CD4-positive, alpha-beta T cell treated with Interleukin-17A for 1 hour (primary cell): ENCODE data around the gene SCFD2.
A peak's percentile ranks its signal among the peaks of the same experiment; 100 is the strongest.
"Not testable (repeated sequence)": the region's sequence is repeated elsewhere in the genome, so short reads cannot be mapped to it uniquely, and the experiment has no call there.

Experiments
- DNase-seq: peaks from one replicate; pipeline ENCODE4 v3.0.0-alpha.2; 2020

The SCFD2 gene

DNA sequence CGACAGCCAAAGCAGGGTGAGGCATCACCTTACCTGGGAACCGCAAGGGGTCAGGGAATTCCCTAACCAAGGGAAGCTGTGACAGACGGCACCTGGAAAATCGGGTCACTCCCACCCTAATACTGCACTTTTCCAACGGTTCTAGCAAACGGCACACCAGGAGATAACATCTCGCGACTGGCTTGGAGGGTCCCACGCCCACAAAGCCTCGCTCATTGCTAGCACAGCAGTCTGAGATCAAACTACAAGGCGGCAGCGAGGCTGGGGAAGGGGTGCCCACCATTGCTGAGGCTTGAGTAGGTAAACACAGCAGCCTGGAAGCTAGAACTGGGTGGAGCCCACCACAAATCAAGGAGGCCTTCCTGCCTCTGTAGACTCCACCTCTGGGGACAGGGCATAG lies 25.7 kb downstream of the SCFD2 start:
- DNase-seq, result not testable (repeated sequence)

DNA sequence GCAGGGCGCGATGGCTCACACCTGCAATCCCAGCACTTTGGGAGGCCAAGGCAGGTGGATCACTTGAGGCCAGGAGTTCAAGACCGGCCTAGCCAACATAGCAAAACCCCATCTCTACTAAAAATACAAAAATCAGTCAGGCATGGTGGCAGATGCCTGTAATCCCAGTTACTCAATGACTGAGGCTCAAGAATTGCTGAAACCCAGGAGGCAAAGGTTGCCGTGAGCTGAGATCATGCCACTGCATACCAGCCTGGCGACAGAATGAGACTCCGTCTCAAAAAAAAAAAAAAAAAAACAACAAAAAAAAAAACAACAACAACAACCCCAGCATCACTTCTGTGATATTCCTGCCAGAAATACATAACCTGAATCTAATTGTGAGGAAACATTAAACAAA lies 30.9 kb downstream of the SCFD2 start:
- DNase-seq, result not testable (repeated sequence)

DNA sequence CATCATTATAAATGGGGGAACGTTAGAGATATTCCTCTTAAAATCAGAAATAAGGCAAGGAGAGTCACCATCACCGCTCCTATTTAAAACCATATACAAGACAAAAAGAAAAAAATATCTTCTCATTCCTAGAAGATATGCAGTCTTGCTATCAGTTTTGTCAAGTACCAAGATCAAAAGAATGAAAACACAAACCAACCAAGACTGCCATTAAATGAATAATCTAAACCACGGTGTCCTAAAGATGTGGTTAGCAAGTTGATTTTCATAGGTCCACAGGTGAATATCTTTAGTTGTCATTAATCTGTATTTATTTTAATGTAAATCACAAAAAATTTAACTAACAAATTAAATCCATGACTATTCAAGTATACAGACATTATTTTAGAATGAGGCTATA lies 39.3 kb downstream of the SCFD2 start:
- no peak for DNase-seq

GRCh38 chr4:53322696-53323095 lies 43.2 kb downstream of the SCFD2 start:
- no peak for DNase-seq

DNA sequence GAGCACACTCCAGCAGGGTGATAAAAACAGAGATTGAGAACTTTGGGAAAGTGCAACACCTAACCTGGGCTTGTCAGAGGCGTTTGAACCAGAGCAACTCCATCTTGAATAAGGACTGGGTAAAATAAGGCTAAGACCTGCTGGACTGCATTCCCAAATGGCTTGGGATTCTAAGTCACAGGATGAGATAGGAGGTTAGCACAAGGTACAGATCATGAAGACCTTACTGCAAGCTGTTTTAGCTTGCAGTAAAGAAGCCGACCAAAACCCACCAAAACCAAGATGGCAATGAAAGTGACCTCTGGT lies 43.9 kb downstream of the SCFD2 start:
- no peak for DNase-seq

DNA sequence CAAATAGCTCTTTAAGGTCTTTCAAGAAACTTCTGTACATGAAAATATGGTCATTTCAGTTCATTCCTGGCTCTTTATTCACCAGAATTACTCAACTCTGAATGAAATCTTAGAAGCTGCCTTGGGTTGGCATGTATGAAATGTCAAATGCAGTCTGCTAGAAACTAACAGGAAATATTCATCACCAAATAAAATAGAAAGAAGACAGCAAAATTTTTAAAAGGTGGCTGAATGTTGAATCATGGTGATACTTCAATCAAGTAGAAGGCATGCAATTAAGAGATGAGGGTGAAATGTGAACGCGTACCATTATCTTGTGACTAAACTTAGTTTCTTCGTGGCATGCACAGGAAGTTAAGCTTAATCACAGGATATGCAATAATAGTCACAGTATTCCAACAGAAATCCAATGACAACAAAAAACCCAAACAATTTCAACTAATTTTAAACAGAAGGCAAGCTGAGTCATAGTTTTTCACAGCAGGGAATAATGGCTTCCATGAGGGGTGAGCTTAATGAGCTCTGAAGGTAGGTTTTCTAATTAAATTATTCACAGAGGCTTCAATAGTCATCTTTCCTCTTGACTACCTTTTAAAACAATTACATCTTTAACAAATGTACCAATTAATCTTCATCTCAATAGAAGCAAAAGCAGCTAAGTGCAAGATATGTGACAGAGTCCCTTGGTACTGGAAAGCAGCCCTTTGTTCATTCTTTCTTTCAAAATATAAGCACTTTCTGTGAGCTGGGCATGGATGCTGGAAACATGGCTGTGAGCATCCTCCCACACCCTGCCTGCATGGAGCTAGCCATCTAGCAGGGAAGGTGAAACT lies 44.5 kb downstream of the SCFD2 start:
- no peak for DNase-seq

DNA sequence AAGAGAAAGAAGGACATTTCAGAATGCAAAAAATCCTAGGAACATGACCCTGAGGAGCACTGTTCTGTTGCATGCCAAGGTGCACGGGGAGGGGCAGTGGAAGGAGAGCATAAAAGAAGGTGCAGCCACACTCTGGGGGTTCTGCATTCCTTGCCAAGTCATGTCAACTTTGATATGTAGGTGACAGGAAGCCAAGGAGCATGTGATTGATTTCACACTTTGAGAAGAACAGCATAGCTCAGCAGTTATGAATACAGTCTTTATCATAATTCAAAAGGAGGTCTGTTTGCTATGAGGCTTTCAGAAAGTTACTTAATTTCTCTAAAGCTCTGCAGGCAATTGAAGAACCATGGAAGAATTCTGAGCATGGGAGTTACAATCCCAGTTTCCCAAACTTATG lies 50.6 kb downstream of the SCFD2 start:
- no peak for DNase-seq

- DNase-seq, result no peak
Measured at GRCh38 chr4:53314252-53314651, 51.6 kb downstream of the SCFD2 start.

- DNase-seq, result no peak
Measured at GRCh38 chr4:53313510-53313909, 52.4 kb downstream of the SCFD2 start.

DNA sequence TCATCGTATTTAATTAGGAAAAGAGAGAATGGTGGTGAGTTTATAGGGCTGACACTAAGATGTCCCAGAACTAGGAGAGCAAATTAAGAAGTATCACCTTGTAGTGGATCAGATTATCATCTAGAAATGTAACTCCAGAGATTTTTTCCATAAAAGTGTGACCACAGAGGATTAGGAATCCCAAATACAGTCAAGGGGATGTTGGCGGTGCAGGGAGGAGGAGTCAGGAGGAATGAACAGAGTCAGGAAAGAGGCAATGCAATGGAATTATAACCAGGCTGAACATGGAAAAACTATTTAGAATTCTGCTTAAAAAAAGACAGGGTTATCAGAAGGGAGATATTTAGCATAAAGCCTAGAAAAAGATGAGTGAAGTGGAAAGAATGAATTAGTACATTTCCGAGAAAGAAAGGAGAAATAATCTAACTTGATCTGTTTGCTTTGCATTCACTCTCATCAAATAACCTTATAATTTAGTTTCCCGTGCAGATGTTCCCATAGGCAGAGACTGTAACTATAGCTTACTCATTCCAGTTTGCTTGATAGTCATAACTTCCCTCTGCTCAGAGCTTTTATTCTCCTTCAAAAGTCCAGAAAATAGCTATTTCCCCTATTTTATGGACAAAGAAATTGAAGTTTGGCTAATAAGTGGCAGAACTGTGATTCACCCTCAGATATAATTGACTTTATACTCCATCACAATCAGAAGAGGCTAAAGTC lies 56.4 kb downstream of the SCFD2 start:
- no peak for DNase-seq

GRCh38 chr4:53307819-53308780 lies 57.8 kb downstream of the SCFD2 start:
- peak; percentile 0 for DNase-seq

DNA sequence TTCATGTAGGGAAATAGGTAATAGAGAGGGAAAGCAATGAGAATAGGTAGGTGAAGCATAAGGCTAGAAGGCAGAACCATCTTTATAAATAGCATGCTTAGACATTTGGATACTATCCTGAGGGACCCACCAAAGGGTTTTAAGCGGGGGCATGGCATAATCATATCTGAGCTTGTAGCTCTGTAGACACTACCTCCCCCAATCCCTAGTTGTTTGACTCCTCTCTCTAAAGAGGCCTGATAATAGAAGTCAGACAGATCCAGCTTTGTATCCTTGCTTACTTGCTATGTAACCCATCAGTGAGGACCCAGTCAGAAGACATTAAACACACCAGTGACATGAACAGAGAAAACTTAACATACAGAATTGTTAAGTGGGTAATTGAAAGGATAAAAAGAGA lies 58.7 kb downstream of the SCFD2 start:
- no peak for DNase-seq

DNA sequence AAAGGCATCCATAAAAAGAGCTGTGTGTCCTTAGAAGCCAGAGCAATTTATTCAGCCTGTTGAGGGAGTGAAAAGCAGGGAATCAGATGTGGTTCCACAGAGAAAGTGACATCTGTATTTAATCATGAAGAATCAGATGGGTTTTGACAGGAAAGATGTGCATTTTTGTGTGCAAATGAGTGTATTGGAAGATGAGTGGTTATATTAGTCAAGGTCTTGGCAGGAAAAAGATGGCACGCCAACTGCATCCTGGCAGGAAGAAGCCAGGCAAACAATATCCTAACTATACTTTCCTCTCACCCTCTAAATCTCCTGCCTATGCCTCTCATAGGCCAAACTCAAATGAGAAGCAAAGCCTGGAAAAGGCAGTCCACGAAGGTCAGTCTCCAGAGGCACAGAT lies 59.1 kb downstream of the SCFD2 start:
- no peak for DNase-seq

DNA sequence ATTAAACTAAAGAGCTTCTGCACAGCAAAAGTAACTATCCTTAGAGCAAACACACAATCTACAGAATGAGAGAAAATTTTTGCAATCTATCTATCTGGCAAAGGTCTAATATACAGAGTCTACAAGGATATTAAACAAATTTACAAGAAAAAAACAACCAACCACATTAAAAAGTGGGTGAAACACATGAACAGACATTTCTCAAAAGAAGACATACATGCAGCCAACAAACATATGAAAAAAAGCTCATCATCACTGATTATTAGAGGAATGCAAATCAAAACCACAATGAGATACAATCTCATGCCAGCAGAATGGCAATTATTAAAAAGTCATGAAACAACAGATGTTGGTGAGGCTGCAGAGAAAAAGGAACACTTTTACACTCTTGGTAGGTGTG lies 73.7 kb downstream of the SCFD2 start:
- DNase-seq, result not testable (repeated sequence)

- DNase-seq, result no peak
Measured at GRCh38 chr4:53281438-53281837, 84.4 kb downstream of the SCFD2 start.

- DNase-seq, result no peak
Measured at GRCh38 chr4:53280846-53281245, 85.0 kb downstream of the SCFD2 start.

DNA sequence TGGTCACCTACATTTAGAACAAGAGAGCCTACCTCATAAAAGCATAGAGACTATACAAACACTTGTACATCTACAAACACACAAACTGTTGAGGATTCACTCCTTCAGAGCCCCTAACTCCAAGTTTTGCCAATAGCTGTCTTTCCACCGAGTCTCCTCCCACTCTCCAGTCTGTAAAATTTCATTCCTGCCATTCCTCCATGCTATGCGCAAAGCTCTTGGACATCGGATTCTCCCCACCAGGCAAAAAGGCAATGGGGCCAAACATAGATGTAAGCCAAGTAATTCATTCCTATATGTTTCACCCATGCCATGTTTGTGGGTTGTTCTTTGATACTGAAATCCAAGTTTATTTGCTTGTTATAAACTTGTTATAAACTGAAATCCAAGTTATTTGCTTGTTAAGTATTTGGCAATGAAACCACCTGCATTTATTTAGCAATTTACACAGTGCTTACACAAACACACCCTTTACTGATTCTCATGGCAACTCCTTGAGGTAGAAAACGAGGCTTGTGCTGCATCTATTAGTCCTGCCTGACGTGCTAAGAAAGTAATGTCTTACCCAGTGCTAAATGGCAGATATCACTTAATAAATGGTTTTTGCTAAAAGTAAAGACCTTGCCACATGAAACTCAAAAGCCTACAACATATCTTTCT lies 91.1 kb downstream of the SCFD2 start:
- DNase-seq, result no peak

GRCh38 chr4:53273726-53274125 lies 92.1 kb downstream of the SCFD2 start:
- no peak for DNase-seq

DNA sequence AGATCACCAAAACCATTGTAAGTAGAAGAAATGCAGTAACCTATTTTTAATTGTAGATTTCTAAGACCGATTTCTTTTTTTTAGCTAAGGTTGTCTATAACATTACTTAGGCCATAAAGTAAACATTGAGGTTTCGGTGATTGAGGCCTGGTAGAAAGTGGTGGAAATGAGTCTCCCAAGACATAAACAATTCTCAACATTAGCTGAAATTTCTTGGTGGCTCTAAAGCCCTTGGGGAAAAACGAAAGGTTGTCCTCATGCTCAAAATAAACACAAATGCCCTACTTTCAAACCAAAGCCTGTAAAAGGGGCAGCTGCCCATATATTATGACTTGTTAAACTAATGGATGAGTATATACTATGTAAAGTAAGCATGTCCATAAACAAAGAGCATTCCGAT lies 98.8 kb downstream of the SCFD2 start:
- no peak for DNase-seq

GRCh38 chr4:53255986-53256385 lies 109.9 kb downstream of the SCFD2 start:
- DNase-seq, result not testable (repeated sequence)

DNA sequence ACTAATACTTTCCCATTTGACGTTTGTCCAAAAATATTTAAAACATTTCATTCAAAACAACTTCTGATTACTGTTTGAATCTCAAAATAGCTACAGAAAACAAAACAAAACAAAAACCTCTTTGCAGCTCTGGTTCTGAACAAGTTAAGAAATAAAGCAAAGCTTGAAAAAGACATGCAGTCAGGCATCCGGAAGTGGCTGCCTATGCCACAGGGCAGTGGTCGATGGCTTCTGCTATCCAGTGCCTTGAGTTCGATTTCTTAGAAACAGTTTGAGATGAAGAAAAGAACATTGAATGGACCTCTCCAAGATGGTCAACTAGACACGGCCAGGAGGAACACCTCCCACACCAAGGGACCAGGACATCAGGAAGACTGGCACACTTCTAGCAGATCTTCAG lies 125.3 kb downstream of the SCFD2 start:
- DNase-seq, result no peak

DNA sequence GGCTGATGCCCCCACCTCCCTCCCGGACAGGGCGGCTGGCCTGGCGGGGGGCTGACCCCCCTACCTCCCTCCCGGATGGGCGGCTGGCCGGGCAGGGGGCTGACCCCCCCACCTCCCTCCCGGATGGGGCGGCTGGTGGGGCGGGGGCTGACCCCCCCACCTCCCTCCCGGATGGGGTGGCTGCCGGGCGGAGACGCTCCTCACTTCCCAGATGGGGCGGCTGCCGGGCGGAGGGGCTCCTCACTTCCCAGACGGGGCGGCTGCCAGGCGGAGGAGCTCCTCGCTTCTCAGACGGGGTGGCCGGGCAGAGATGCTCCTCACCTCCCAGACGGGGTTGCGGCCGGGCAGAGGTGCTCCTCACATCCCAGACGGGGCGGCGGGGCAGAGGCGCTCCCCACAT lies 127.5 kb downstream of the SCFD2 start:
- not testable (repeated sequence) for DNase-seq

- DNase-seq, result not testable (repeated sequence)
Measured at GRCh38 chr4:53237811-53238210, 128.1 kb downstream of the SCFD2 start.
